Choroid plexus epithelial cell (primary cell): ENCODE measurements around the gene TBCA.

Experiments
- DNase-seq: peaks from one replicate; pipeline ENCODE4 v3.0.0-alpha.2; 2010; ENCODE audit warnings: low read depth
- H3K4me3 ChIP-seq: 2 replicates; pipeline ENCODE4 v1.5.1; 2011; ENCODE audit warnings: low read depth, mild to moderate bottlenecking, control low read depth, low read length, moderate library complexity
- TF ChIP-seq, protein P1 (sequence below): conservative IDR thresholded peaks from 2 replicates; pipeline ENCODE4 v1.5.1; 2011; ENCODE audit warnings: low read depth, mild to moderate bottlenecking, control low read depth, inconsistent platforms, low read length, moderate library complexity

Gene TBCA

DNA sequence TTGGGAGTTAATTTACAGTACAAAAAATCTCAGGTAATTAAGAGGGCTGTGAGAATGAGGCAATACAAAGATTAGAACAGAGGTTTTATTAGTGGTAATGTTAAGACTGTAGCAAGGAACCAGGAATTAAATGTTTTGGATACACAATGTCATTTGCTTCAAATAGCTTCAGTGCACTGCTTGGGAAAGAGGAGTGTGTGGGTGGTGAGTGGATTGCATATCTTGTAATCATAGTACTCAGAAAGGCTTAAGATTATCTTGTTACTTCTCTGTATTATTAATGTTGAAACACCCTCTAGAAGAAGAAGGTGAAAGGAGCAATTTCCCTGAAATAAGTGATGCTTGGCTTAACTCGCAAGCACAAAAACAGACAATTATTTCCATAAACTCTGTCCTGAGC is 21.0 kb upstream of the TBCA start:
- DNase-seq, result no peak
- TF ChIP-seq, protein P1, sequence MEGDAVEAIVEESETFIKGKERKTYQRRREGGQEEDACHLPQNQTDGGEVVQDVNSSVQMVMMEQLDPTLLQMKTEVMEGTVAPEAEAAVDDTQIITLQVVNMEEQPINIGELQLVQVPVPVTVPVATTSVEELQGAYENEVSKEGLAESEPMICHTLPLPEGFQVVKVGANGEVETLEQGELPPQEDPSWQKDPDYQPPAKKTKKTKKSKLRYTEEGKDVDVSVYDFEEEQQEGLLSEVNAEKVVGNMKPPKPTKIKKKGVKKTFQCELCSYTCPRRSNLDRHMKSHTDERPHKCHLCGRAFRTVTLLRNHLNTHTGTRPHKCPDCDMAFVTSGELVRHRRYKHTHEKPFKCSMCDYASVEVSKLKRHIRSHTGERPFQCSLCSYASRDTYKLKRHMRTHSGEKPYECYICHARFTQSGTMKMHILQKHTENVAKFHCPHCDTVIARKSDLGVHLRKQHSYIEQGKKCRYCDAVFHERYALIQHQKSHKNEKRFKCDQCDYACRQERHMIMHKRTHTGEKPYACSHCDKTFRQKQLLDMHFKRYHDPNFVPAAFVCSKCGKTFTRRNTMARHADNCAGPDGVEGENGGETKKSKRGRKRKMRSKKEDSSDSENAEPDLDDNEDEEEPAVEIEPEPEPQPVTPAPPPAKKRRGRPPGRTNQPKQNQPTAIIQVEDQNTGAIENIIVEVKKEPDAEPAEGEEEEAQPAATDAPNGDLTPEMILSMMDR, result no peak
- no peak overlapping the region for H3K4me3 ChIP-seq

GRCh38 chr5:77795846-77796245 is 19.7 kb upstream of the TBCA start:
- TF ChIP-seq, protein P1, result no peak
- H3K4me3 ChIP-seq, result no peak overlapping the region
- no peak for DNase-seq

DNA sequence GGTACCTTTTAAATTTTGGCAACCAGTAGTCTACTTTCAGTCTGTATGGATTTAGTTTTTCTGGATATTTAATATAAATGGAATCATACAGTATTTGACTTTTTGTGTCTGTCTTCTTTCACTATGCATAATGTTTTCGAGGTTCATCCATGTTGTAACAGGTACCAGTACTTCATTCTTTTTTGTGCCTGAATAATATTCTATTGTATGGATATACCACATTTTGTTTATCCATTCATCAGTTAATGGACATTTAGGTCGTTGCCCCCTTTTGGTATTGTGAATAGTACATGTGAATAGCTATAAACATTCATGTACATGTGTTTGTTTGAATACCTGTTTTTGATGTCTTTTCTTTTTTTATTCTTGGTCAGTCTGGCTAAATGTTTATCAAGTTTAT is 19.1 kb upstream of the TBCA start:
- TF ChIP-seq, protein P1, result no peak

DNA sequence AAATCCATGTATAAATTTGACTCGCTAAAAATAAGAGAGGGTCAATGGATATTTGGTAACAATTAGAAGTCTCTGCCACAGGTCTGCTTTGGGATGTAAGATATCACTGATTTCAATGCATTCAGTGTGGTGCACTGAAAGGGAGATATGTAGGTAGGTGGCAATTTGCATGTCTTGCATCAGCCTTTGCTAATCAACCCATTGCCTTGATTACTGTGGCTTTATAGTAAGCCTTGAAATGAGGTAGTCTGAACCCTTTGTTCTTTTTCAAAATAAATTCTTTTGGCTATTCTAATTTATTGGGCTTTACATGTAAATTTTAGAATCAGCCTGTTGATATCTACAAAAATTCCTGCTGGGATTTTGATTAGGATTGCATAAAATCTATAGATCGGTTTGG is 15.8 kb upstream of the TBCA start:
- DNase-seq, result no peak
- H3K4me3 ChIP-seq, result no peak overlapping the region
- TF ChIP-seq, protein P1, result no peak

More for the DNA sequence above, 19.1 kb upstream of the TBCA start:
- no peak overlapping the region for H3K4me3 ChIP-seq
- DNase-seq, result no peak

DNA sequence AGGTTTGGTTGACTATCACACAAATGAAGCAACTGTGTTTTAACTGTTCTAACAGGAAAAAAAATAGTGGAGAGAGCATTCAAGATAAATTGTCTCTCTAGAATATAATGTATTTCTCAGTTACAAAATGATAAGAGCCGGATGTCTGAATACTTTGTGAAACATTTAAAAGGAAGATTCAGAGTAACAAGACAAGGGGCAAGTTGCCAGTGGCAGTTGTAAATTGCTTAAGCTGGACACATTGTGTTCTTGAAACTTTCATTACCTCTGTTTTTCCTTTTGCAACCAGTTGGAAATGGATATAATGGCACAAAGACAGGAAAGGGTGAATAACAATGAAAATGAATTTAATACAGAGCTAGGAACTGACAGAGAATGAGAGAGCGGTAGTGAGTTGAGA is 15.2 kb upstream of the TBCA start:
- no peak overlapping the region for H3K4me3 ChIP-seq
- TF ChIP-seq, protein P1, result no peak
- no peak for DNase-seq

DNA sequence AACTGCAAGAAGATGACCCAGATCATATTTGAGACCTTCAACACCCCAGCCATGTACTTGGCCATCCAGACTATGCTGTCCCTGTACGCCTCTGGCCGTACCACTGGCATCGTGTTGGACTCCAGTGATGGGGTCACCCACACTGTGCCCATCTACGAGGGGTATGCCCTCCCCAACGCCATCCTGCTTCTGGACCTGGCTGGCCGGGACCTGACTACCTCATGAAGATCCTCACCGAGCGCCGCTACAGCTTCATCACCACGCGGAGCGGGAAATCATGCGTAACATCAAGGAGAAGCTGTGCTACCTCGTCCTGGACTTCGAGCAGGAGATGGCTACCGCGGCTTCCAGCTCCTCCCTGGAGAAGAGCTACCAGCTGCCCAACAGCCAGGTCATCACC is 9.1 kb upstream of the TBCA start:
- no peak overlapping the region for H3K4me3 ChIP-seq
- DNase-seq, result no peak
- TF ChIP-seq, protein P1, result no peak

DNA sequence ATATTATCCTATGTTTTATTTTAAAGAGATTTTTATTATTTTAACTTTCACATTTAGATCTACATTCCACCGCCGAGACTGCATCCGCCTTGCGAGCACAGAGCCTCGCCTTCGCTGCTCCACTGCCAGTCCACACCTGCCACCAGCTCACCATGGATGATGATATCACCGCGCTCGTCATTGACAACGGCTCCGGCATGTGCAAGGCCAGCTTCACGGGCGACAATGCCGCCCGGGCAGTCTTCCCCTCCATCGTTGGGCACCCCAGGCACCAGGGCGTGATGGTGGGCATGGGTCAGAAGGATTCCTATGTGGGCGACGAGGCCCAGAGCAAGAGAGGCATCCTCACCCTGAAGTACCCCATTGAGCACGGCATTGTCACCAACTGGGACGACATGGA is 8.6 kb upstream of the TBCA start:
- TF ChIP-seq, protein P1, result no peak
- DNase-seq, result no peak
- H3K4me3 ChIP-seq, result no peak overlapping the region
